IMR-90 (cell line): Measurements from ENCODE around the gene ZNF365. TPM values are rescaled to one million over a fixed set of nuclear protein-coding genes. Genes with fewer than 3 reads are reported as not detected.
A peak's percentile ranks its signal among the peaks of the same experiment; 100 is the strongest.

Experiments
- ATAC-seq: fragments of 200-7000 bp; cut with Tn5 transposase; 2 replicates; pipeline ENCODE4 v1.9.1; 2020; ENCODE audit warnings: low read depth, mild to moderate bottlenecking, moderate library complexity
- BruUV-seq: library from RNA; stranded (reverse); fragments of 400-500 nt; replicated peaks from 2 replicates; lab custom pipeline; 2021; lab: Mats Ljungman, UMichigan
- CTCF ChIA-PET: fragments of 300-600 bp; formaldehyde crosslinking; extraction: SDS; loops from one replicate; lab custom pipeline; 2021; ENCODE audit warnings: antibody characterized with exemption; lab: Yijun Ruan, JAX
- POLR2A ChIA-PET: fragments of 300-600 bp; sonication (Branson Sonifier 250); formaldehyde crosslinking; loops from one replicate; lab custom pipeline; 2022; ENCODE audit warnings: antibody characterized with exemption; ENCODE audit not compliant: unreplicated experiment; lab: Charles Lee
- DNase-seq: peaks from one replicate; pipeline ENCODE4 v3.0.0; 2013
- H2AFZ ChIP-seq: replicated peaks from 2 replicates; pipeline ENCODE3; 2013; ENCODE audit warnings: low read length, mild to moderate bottlenecking; ENCODE audit not compliant: poor library complexity
- H2AK5ac ChIP-seq: 2 replicates; pipeline ENCODE4 v1.6.1; 2013; ENCODE audit warnings: low read depth, low read length, inconsistent platforms
- H2AK9ac ChIP-seq: replicated peaks from 2 replicates; pipeline ENCODE3; 2013; ENCODE audit warnings: mild to moderate bottlenecking, low read depth, low read length, moderate library complexity; ENCODE audit not compliant: poor library complexity
- H2BK120ac ChIP-seq: 2 replicates; pipeline ENCODE4 v1.6.1; 2013; ENCODE audit warnings: low read depth, low read length, inconsistent platforms
- H2BK15ac ChIP-seq: 3 replicates; pipeline ENCODE4 v1.6.1; 2013; ENCODE audit warnings: low read depth, low read length, inconsistent platforms
- H2BK20ac ChIP-seq: 2 replicates; pipeline ENCODE4 v1.6.1; 2013; ENCODE audit warnings: low read depth, mild to moderate bottlenecking, inconsistent platforms, low read length, moderate library complexity
- H2BK5ac ChIP-seq: 2 replicates; pipeline ENCODE4 v1.6.1; 2013; ENCODE audit warnings: mild to moderate bottlenecking, low read depth, low read length, inconsistent platforms; ENCODE audit not compliant: poor library complexity, severe bottlenecking
- H3K14ac ChIP-seq: replicated peaks from 2 replicates; pipeline ENCODE4 v1.6.1; 2013; ENCODE audit warnings: low read depth, low read length, inconsistent platforms
- H3K18ac ChIP-seq: 2 replicates; pipeline ENCODE4 v1.6.1; 2013; ENCODE audit warnings: low read depth, low read length, control low read depth
- H3K23ac ChIP-seq: 2 replicates; pipeline ENCODE4 v1.6.1; 2013; ENCODE audit warnings: low read depth, low read length, inconsistent platforms
- H3K27ac ChIP-seq: 2 replicates; pipeline ENCODE4 v1.5.1; 2013; ENCODE audit warnings: mild to moderate bottlenecking, control low read depth, low read length; ENCODE audit not compliant: insufficient read depth
- H3K27me3 ChIP-seq: 2 replicates; pipeline ENCODE4 v1.6.1; 2013; ENCODE audit warnings: low read length; ENCODE audit not compliant: control insufficient read depth, insufficient read depth
- H3K36me3 ChIP-seq: 2 replicates; pipeline ENCODE4 v1.6.1; 2013; ENCODE audit warnings: low read length, mixed read lengths; ENCODE audit not compliant: control insufficient read depth, insufficient read depth
- H3K4ac ChIP-seq: 2 replicates; pipeline ENCODE4 v1.6.1; 2013; ENCODE audit warnings: low read depth, low read length, inconsistent platforms
- H3K4me1 ChIP-seq: 2 replicates; pipeline ENCODE4 v1.6.1; 2013; ENCODE audit warnings: low read length, mixed read lengths; ENCODE audit not compliant: control insufficient read depth, insufficient read depth
- H3K4me2 ChIP-seq: 2 replicates; pipeline ENCODE4 v1.6.1; 2013; ENCODE audit warnings: low read depth, mild to moderate bottlenecking, control low read depth, low read length, moderate library complexity
- H3K4me3 ChIP-seq: 2 replicates; pipeline ENCODE4 v1.5.1; 2013; ENCODE audit warnings: low read depth, mild to moderate bottlenecking, control low read depth, low read length, moderate library complexity; ENCODE audit not compliant: insufficient read depth
- H3K56ac ChIP-seq: 2 replicates; pipeline ENCODE4 v1.6.1; 2013; ENCODE audit warnings: low read length, inconsistent platforms; ENCODE audit not compliant: insufficient read depth; ENCODE audit errors: extremely low read depth
- H3K79me1 ChIP-seq, 2 experiments: 2 replicates each; pipeline ENCODE4 v1.6.1; 2013; ENCODE audit warnings: low read length in 2 of 2, inconsistent platforms in 1 of 2, low read depth in 1 of 2
- H3K9ac ChIP-seq: 2 replicates; pipeline ENCODE4 v1.6.1; 2013; ENCODE audit warnings: low read depth, low read length, control low read depth
- H3K9me1 ChIP-seq: 2 replicates; pipeline ENCODE4 v1.6.1; 2013; ENCODE audit warnings: low read length, inconsistent platforms; ENCODE audit not compliant: insufficient read depth
- H3K9me3 ChIP-seq: 2 replicates; pipeline ENCODE4 v1.6.1; 2013; ENCODE audit warnings: low read length; ENCODE audit not compliant: control insufficient read depth, insufficient read depth
- H4K20me1 ChIP-seq: 2 replicates; pipeline ENCODE4 v1.6.1; 2013; ENCODE audit warnings: low read length, inconsistent platforms; ENCODE audit not compliant: insufficient read depth
- H4K5ac ChIP-seq: 2 replicates; pipeline ENCODE4 v1.6.1; 2013; ENCODE audit warnings: mild to moderate bottlenecking, low read depth, low read length, control low read depth
- H4K8ac ChIP-seq, 2 experiments: 2 replicates each; pipeline ENCODE4 v1.6.1; 2013; ENCODE audit warnings: low read depth in 2 of 2, low read length in 2 of 2, control low read depth in 1 of 2, inconsistent platforms in 1 of 2
- H4K91ac ChIP-seq: 2 replicates; pipeline ENCODE4 v1.6.1; 2013; ENCODE audit warnings: low read depth, low read length, inconsistent platforms; ENCODE audit not compliant: insufficient read depth
- CEBPB ChIP-seq: IDR thresholded peaks from 2 replicates; pipeline ENCODE4 v1.6.1; 2012; ENCODE audit warnings: low read depth, low read length, improper control_type of control experiment
- CHD1 ChIP-seq: IDR thresholded peaks from 2 replicates; pipeline ENCODE4 v1.6.1; 2012; ENCODE audit warnings: low read depth, low read length, improper control_type of control experiment
- FOS ChIP-seq: fragments of 150-350 bp; IDR thresholded peaks from 2 replicates; pipeline ENCODE4 v1.6.1; 2016; ENCODE audit warnings: low read depth, low read length
- MXI1 ChIP-seq: IDR thresholded peaks from 2 replicates; pipeline ENCODE4 v1.6.1; 2012; ENCODE audit warnings: low read depth, mild to moderate bottlenecking, low read length, moderate library complexity, borderline replicate concordance
- RAD21 ChIP-seq: IDR thresholded peaks from 2 replicates; pipeline ENCODE4 v1.6.1; 2012; ENCODE audit warnings: low read length, improper control_type of control experiment
- RFX5 ChIP-seq: IDR thresholded peaks from 2 replicates; pipeline ENCODE4 v1.8.0; 2012; ENCODE audit warnings: low read depth, mild to moderate bottlenecking, low read length, moderate library complexity
- USF2 ChIP-seq: fragments of 150-350 bp; IDR thresholded peaks from 2 replicates; pipeline ENCODE4 v1.6.1; 2017; ENCODE audit warnings: mild to moderate bottlenecking, antibody characterized with exemption, low read length, low read depth
- dilution Hi-C: fragments of 300-500 bp; cut with HindIII; formaldehyde crosslinking; loops from one replicate; pipeline ENCODE4 v1.14.3; 2018; ENCODE audit warnings: low sequenced_read_pairs; ENCODE audit not compliant: unreplicated experiment
- in situ Hi-C: fragments of 300-500 bp; cut with MboI; formaldehyde crosslinking; loops from 3 replicates; pipeline ENCODE4 v1.14.3; 2019; ENCODE audit warnings: low sequenced_read_pairs, inconsistent platforms, mixed read lengths
- intact Hi-C: fragments of 100-400 bp; cut with micrococcal nuclease; formaldehyde crosslinking; loops from 2 replicates; pipeline ENCODE4 v1.10.0; 2022
- polyA plus RNA-seq, 3 experiments: library from polyadenylated mRNA; depleted of rRNA; stranded (reverse); fragments of >200 nt; gene quantifications; 2 replicates each; pipeline ENCODE4 v1.2.3, GENCODE V29; 2012; ENCODE audit warnings: low replicate concordance in 1 of 3
- total RNA-seq: library from RNA; depleted of rRNA; stranded (reverse); fragments of >200 nt; gene quantifications from 2 replicates; pipeline ENCODE4 v1.2.3, GENCODE V29; 2012

ZNF365 gene
- total and polyA plus RNA-seq, 2 of the 4 experiments (the other 2 are of a cell fraction): 1.2 to 3.2 TPM

GRCh38 chr10:62352356-62352970, 21.7 kb upstream of the ZNF365 start:
- Histone ChIP-seq H2BK5ac (no peak overlapping the region), H3K27me3 (no peaks in the 10 kb centered on the region), H4K5ac (no peak overlapping the region), H2BK15ac (no peak overlapping the region), H2AK5ac (no peak overlapping the region), H2AFZ (no peak overlapping the region), H4K20me1 (no peaks in the 10 kb centered on the region), H4K91ac (no peak overlapping the region), H3K79me1 (no peaks in the 10 kb centered on the region), H3K9me3 (peaks cover 2% of the 10 kb centered on the region), H3K14ac (no peak overlapping the region), H3K4me3 (no peak overlapping the region), H3K4me1 (no peaks in the 10 kb centered on the region), H3K27ac (no peak overlapping the region), H2AK9ac (no peak overlapping the region), H3K18ac (no peak overlapping the region), H4K8ac (no peak overlapping the region), H2BK120ac (no peak overlapping the region), H3K23ac (no peak overlapping the region), H3K56ac (no peak overlapping the region), H3K4me2 (no peak overlapping the region), H3K9ac (no peak overlapping the region), H3K36me3 (no peaks in the 10 kb centered on the region), H3K9me1 (no peaks in the 10 kb centered on the region), H3K4ac (no peak overlapping the region), H2BK20ac (no peak overlapping the region)
- no TSS peak for BruUV-seq
- in situ Hi-C loops (no loop called here), dilution Hi-C loops (no loop called here), intact Hi-C loops (no loop called here)
- ATAC-seq (no peak), DNase-seq (peak; percentile 52)
- ChIA-PET POLR2A (no interaction called here), CTCF (no interaction called here)
- TF ChIP-seq RFX5 (no peak), USF2 (no peak), MXI1 (no peak), CEBPB (no peak), RAD21 (no peak), CHD1 (no peak), FOS (no peak)
